Activated T-helper 1 cell treated with anti-CD3 and anti-CD28 coated beads, Interleukin-2, amount 50 U/mL, for 16 hours (primary cell): ENCODE results near the gene NPTX1.

Experiments
- DNase-seq, 2 donors: peaks; one replicate each; pipeline ENCODE4 v3.0.0-alpha.2; 2020; ENCODE audit warnings: low read depth in 1 of 2, low spot score in 1 of 2

NPTX1 gene

DNA sequence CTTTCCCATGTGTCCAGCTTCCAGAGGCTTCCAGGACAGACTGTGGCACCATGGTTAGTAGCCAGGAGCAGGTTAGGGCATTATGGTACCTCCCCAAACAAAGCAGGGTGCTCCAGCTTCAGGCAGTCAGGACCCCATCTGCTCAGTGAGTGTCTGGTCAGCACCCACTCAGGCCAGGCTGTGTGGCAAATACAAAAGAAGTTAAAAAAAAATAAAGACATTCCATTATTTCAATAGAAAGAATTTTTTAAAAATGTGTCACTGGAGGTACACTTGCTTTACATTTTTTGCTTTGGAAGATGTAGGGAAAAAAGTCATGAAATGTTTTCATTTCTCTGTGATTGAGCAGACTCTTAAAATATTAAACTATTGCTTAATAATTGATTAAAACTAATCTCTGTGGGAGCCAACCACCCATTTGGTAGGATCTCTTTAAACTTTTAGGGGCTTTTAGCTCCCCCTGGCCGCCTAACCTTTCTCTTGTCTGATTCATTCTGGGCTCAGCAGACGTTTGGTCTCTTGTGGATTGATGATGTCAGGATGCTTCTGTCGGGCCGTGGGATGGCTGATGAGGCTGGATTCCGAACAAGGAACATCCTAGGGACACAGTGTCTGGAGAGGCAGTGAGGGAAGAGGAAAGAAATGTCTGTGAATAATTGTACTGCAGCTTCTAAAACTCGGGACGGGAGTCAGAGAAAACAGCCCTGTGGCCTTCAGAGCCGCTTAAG, 28.4 kb upstream of the NPTX1 start:
- no peak for DNase-seq

DNA sequence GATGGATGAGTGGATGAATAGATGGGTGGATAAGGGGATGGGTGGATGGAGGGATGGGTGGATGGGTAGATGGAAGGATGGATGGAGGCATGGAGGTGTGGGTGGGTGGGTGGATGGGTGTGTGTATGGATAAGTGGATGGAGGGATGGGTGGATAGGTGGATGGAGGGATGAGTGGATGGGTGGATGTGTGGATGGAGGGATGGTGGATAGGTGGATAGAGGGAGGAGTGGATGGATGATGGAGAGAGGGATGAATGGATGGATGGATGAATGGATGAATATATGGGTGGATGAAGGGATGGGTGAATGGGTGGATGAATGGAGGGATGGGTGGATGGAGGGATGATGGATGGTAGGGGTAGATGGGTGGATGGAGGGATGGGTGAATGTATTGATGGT, 27.5 kb upstream of the NPTX1 start:
- no peak for DNase-seq

DNA sequence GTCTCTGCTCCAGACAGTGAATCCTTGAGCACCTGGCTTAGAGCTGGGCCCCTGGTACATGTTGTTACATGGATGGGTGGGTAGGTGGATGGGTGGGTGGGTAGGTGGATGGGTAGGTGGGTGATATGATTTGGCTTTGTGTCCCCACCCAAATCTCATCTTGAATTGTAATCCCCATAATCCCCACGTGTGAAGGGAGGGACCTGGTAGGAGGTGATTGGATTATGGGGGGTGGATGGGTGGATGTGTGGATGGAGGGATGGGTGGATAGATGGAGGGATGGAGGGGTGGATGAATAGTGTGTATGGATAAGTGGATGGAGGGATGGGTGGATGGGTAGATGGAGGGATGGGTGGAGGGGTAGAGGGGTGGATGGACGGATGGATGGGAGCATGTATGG, 26.6 kb upstream of the NPTX1 start:
- no peak for DNase-seq

DNA sequence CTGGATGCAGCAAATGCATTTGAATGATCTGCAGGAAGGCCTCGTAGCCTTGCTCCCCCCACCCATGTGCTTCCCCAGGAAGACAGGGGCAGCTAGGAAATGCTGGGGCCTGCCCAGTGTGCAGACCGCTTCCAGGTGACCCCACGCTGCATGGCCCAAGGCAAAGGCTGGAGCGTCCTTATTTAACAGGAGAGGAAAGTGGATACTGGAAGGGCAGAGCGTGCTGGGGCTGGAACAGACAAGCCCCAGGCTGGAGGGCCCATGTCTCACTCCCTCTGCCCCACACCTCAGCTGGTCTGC, 26.1 kb upstream of the NPTX1 start:
- DNase-seq: no peak

DNA sequence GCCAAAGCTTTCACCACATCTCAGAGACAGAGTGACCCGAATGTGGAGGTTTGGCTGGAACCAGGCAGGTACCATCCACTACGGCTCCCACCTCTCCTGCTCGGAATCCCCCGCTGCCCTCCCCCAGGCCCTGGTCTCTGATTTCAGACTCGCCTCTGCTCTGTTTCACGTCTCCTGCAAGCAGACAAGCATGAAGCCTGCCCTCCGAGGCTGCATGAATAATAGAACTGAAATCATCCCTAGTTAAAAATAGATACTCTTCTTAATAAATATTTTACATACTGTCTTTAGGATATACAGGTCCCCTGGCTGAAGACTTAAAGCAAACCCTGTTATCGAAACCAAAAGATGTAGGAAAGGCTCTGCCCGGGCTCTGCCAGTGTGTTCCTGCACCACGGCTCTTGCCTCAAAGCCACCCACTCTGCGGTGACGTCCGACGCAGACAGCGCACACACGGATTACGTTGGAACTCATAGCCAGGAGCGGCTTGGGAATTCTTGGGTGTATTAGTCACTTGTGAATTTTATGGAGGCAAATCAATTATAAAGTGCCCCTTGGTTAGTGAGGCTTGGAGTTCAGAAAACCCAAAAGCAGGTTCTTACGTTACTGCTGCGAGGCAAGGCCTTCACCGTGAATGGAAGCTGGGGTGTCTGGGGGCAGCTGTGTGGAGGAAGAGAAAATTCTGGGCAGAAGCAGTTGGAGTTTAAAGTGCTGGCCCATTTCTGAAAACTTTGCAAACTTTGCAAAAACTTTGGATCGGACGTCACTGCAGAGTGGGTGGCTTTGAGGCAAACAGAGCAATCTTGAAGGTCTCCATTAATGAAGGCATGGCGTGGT, 25.6 kb upstream of the NPTX1 start:
- no peak for DNase-seq

DNA sequence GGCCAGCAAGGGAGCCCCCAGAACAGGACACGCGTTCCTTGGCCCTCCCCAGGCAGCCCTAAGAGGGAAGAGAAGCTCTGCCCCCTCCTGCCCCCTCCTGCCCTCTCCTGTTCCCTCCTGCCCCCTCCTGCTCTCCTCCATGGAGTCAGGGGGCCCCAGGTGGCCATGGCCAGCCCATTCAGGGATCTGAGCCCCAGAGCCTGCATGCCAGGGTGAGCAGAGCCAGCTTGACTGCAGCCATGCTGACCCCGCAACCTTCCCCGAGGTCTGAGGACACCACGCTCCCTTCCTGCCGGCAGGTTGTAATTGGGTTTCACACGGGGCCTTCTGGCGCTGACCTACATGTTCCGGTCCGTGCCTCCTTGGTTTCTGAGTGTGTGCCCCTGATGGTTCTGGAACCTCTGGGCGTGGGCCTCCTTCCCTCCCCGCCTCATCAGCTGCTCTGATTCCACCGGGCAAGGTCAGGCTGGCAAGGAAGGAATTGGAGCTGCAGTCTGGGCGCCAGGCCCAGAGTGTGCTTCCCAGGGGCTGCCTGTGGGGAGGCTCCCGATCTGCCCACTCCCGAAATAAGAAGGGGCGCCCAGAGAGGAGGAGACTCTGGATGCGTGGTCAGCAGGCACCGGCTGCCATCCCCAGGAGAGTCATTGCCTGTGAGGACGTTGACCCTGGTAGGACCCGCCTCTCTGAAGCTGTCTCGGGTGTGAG, 23.7 kb upstream of the NPTX1 start:
- no peak for DNase-seq

DNA sequence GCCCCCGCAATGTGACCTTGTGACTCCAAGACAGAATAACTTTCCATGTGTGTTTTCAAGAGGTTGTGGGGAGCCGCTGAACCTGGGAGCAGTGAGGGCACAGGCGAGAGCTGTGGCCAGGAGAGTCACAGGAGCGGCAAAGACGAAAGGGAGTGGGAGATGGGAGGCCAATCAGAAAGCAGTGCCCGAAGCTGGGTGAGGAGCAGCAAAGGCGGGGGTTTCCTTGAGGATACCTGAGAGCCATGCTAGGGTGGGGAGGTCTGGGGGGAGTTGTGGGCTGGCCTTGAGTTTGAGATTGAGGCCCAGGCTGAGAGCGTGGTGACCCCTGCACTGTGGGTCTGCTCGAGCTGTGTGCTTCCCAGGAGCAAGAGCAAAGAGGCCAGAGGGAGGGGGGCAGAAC, 23.2 kb upstream of the NPTX1 start:
- no peak for DNase-seq

DNA sequence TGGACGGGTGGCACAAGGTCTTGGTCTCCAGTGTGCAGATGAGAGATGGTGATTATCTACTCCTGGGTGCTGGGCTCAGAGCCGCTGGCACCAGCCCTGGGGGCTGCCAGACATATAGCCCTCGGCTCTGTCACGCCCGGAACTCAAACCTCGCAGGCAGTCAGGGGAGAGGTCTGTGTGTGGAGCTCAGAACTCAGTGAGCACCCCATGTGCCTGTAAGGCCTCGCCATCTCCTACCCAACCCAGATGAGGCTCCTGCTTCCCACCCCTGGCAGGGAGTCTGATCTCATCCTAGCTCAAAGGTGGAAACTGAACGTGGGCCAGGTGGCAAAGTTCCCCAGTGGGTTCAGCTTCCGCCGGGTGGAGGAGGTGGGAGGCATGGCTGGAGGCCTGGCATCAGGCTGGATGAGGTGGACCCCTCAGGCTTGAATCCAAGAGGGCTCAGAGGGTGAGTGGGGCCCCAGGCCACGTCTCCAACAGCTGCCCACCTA, 22.6 kb upstream of the NPTX1 start:
- no peak for DNase-seq

DNA sequence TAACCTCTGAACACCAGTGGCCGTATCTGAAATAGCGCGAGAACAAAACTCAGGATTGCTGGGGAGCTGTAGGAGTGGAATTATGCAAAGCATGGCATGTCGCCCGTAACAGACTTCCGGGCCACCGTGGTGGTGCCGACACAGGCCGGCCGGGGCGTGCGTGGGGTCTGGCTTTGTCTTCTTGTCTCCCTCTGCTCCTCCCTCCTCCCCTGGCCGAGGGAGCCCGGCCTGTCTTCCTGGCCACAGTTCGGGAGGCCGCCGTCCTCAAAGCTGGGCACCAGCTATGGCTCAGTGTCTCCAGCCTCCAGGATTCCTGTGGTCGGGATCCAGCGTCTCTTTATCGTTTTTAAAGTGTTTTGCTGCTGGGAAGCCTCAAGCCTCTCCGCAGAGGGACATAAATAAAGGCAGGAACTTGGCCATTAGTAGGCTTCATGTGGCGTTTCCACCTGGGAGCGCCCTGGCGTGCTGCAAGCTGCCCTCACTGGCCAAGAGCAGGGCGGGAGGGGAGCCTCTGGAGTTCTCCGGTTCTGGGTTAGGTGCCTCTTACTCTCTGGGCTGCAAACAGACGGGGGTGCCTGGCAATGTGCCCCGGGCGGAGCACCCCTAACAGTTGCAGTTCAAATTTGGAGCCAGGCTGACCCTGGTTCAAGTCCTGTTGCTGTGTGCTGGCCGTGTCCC, 22.0 kb upstream of the NPTX1 start:
- DNase-seq: no peak

DNA sequence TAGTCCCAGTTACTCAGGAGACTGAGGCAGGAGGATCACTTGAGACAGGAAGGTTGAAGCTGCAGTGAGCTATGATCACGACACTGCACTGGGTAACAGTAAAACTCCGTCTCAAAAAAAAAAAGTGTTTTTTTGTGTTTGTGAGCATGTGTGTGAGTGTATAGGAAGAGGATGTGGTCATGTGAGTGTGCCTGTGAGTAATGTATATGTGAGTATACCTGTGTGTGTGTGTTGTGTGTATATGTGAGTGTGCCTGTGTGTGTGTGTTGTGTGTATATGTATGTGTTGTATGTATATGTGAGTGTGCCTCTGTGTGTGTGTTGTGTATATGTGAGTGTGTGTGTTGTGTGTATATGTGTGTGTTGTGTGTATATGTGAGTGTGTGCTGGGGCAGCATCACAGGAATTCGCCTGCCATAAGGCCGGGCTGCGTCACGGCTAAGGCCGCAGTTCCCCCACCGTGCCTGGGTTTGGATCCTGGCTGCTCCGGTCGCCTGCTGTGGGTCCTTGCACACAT, 21.4 kb upstream of the NPTX1 start:
- DNase-seq: no peak

DNA sequence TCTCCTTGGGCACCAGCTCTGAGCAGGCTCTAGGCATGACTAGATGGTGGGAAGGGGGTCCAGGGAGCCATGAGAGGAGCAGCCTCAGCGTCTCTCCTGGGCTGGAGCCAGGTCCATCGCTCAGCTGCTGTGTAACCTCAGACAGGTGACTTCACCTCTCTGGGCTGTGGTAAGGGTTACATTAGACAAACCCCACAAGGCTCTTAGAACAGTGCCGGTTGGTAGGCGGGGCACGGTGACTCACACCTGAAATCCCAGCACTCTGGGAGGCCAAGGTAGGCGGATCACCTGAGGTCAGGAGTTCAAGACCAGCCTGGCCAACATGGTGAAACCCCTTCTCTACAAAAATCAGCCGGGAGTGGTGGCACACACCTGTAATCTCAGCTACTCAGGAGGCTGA, 18.1 kb upstream of the NPTX1 start:
- DNase-seq: no peak

DNA sequence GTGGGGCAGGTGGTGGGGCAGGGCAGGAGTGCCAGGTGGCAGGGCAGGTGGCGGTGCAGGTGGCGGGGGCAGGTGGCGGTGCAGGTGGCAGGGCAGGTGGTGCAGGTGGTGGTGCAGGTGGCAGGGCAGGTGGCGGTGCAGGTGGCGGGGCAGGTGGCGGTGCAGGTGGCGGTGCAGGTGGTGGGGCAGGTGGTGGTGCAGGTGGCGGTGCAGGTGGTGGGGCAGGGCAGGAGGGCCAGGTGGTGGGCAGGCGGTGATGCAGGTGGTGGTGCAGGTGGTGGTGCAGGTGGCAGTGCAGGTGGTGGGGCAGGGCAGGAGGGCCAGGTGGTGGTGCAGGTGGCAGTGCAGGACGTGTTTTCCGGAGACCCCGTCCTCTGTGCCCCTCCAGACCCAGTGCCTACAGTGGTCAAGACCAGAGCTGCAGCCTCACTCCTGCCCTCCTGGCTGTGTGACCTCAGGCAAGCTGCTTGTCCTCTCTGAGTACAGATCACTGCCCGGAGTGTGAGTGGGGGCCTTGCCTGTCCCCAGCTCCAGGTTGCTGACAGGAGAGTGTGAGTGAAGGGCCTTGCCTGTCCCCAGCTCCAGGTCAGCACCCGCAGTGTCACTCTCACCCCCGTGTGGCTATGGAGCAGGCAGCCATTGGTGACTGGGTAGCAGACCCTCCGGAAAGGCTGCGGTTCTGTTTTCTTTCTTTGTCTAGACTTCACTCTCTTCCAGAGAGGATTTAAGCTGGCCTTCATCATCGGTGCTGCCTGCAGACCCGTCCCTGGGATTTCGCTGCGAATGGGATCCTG, 16.1 kb upstream of the NPTX1 start:
- no peak for DNase-seq

DNA sequence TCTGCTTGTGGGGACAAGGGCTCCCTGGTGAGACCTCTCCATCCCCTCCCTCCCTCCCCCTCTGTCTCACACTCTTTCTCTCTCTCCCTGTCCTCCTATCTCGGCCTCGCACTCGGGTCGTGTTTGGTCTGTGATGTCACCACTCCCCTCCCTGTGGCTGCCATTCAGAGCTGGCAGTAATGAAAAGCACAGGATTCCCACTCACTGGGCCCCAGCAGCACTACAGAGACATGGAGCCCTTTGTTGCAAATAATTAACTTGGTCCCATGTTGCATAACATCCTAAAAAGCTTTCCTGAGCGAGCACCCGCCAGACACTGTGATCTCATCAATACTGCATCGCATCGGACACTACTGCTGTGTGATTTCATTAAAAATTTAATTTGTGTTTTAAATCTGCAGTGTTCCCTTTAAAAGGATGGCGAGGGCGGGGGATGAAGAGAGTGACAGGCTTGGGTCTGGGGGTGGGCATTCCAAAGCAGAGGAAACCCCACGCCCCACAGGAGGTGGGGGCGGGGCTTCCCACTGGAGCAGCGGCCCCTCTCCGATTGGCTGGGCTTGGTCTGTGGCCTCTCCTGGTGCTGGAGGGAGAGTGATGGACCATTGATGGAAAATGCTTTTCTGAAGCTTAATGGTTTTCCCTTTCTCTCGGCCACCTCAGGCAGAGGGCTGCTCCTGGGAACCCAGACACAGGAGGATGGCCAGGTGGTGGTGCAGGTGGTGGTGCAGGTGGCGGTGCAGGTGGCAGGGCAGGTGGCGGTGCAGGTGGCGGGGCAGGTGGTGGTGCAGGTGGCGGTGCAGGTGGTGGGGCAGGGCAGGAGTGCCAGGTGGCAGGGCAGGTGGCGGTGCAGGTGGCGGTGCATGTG, 15.3 kb upstream of the NPTX1 start:
- no peak for DNase-seq

DNA sequence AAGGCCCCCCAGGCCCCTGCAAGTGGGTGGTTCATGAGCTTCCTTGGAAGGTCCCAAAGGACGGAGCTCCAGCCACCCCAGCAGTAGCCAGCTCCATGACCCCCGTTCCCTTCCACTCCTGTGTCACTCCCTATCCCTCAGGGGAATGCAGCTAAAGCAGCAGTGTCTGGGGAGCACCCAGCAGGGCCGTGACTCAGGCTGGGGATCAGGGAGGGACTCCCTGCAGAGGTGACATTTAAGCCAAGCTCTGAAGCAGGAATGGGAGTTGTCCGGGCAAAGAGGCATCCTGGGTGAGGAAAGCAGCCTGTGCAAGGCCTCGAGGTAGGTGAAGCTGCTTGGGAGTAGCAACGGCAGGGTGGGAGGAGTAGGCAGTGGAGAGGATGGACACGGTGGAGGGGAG, 11.1 kb upstream of the NPTX1 start:
- DNase-seq: no peak

DNA sequence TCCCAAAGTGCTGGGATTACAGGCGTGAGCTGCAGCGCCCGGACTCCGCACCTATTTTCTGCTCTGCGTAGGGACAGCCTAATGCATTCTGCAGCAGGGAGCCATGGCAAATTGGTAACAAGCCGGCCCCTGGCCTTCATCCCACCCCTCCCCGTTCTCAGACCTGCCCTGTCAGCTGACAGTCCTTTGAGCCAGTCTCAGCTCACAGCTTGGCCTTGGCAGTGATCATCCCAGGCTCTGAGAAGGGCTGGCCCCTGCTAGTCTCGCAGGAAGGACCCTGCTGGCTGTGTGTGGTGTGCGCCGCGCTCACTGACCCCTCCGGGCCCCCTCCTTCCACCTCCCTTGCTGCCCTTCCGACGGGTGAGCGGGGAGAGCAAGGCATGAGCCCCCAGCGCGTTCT, 10.3 kb upstream of the NPTX1 start:
- no peak for DNase-seq

DNA sequence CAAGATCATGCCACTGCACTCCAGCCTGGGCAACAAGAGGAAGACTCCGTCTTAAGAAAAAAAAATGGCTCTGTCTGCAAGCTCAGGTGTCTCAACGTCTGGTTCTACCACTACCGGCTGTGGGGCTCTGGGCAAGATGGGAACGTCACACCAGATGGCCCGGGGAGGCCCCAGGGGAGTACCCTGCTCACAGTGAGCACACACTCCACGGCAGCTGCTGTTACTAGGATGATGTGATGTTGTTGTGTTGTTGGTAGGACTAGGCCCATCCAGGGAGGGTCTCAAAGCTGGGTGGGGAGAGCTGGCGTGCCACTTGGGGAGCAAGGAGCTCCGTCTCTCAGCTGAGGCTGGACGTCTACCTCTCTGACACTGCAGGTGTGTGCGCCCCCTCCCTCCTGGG, 9.4 kb upstream of the NPTX1 start:
- no peak for DNase-seq

DNA sequence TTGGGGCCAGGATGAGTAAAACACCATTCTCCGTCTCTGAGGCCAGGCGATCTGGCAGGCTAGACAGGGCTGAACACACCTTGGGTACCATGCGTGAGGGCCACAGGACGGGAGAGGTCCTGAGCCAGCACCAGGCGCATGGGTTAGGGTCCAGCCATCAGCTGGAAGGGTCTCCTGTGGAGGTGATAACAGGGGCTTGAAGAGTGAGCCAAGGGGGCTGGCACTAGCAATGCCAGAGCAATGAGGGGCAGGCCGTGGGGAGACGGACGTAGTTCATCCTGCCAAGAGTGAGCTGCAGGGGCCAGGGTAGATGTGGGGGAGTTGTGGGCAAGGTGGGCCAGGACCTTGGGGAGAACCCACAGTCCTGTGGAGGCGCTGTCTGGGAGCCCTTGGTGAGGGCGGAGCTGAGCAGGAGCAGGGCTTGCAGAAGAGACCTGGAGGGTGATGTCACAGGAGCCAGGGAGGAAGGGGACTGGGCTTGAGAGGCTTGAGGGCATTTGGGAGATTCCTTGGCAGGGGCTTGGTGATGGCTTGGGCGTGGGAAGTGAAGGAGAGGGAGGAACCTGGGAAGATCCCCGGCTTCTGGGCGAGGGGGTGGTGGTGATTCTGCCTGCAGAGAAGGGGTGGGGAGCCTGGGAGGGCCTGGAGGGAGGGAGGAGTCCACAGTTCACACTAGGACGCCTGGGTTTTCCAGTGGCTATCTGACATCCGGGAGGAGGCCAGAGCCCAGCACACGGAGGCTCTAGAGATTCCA, 6.3 kb upstream of the NPTX1 start:
- DNase-seq: no peak

DNA sequence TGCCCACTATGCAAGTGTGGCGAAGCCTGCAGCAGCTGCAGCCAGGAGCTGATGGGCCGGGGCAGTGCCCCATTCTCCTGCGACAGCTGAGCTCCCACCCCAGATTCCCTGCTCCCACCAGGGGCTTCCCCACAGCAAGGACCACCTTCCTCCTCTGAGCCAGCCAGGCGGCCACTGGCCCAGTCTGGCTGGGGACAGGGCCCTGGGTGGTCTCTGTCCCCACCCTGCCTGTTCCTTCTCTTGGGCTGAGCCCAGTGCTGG, 5.6 kb upstream of the NPTX1 start:
- no peak for DNase-seq
